GM13977 (cell line): ENCODE measurements around the gene FBXO31.
"Not testable (repeated sequence)": the region's sequence is repeated elsewhere in the genome, so short reads cannot be mapped to it uniquely, and the experiment has no call there.

Experiments
- DNase-seq: peaks from one replicate; pipeline ENCODE4 v3.0.0; 2012; ENCODE audit warnings: low spot score
- in situ Hi-C: fragments of 300-500 bp; cut with MboI; formaldehyde crosslinking; loops from one replicate; pipeline ENCODE4 v1.12.0; 2022; ENCODE audit warnings: low sequenced_read_pairs, low pct_unique_long_range_greater_than_20kb, mixed read lengths, inconsistent platforms; ENCODE audit not compliant: unreplicated experiment
- TF ChIP-seq, protein P1 (sequence below): IDR thresholded peaks from 2 replicates; pipeline ENCODE4 v1.5.1; 2012; ENCODE audit warnings: mild to moderate bottlenecking, control low read depth; ENCODE audit not compliant: insufficient read depth; ENCODE audit errors: extremely low read depth, missing control alignments

Gene FBXO31

DNA sequence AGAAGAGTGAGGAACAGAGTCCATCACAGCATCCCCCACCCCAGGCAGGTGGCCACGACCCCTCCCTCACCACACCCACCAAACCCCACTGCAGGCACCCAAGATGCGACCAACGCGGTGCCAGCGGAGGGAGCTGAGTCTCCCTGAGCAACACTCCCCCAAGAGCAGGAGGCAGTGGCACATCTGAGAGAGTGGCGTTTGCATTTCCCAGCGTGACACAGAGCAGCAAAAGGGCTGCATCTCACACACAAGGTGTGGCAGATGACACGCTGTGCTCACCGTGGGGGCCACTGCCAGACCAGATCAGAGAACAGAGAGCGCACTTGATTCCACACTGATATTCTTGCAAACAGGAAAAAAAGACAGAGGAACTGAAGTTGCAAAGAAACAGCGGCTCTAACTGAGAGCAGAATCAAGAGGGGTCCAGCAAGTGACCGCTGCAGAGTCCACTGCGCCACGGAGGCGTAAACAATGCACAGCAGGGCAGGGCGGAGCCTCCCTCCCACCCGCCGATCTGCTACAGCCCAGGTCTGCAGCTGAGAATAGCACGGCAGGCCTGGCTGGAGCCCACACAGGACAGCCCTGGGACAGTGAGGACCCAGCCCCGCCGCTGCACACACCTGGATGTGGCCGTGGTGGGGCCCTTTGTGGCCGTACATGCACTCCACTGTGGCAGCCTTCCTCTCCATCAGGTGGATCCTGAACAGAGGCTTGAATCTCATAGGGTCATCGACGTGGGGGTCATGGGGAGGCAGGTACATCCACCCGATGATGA, 40.4 kb downstream of the FBXO31 start:
- DNase-seq: no peak
- TF ChIP-seq, protein P1, sequence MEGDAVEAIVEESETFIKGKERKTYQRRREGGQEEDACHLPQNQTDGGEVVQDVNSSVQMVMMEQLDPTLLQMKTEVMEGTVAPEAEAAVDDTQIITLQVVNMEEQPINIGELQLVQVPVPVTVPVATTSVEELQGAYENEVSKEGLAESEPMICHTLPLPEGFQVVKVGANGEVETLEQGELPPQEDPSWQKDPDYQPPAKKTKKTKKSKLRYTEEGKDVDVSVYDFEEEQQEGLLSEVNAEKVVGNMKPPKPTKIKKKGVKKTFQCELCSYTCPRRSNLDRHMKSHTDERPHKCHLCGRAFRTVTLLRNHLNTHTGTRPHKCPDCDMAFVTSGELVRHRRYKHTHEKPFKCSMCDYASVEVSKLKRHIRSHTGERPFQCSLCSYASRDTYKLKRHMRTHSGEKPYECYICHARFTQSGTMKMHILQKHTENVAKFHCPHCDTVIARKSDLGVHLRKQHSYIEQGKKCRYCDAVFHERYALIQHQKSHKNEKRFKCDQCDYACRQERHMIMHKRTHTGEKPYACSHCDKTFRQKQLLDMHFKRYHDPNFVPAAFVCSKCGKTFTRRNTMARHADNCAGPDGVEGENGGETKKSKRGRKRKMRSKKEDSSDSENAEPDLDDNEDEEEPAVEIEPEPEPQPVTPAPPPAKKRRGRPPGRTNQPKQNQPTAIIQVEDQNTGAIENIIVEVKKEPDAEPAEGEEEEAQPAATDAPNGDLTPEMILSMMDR: no peak
- in situ Hi-C loops: no loop called here

DNA sequence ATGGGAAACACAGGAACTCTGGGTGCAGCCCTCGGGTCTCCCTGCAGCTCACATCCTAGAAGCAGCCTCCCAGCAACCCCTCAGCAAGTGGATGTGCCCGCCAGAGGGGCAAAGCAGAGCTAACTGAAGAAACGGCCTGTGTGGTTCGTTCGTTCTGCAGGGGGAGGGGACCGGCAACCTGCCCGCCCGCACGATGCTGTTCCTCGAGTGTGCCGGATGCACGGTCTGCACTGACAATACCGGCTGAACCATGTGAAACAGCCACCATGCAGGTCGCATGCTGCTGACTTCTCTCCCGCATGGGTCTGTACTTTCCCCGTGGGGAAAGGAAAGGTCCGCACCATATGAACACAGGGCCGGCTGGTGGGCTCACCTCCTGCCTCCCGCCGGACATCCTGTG, 41.1 kb downstream of the FBXO31 start:
- in situ Hi-C loops: no loop called here
- TF ChIP-seq, protein P1: no peak
- no peak for DNase-seq

DNA sequence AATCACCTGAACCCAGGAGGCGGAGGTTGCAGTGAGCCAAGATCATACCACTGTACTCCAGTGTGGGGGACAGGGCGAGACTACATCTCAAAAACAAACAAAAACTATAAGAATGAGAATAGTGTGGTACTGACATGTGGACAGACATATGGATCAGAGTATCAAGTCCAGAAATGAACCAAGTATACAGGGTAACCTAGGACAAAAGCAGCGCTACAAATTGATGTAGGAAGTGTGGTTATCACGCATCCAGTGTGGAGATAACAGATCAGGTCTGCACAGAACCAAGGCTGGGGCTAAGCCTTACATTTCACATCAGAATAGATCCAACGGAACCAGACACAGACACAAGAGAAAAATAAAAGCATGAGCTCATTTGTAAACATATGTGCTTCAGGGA, 43.4 kb downstream of the FBXO31 start:
- in situ Hi-C loops: no loop called here
- TF ChIP-seq, protein P1: no peak

DNA sequence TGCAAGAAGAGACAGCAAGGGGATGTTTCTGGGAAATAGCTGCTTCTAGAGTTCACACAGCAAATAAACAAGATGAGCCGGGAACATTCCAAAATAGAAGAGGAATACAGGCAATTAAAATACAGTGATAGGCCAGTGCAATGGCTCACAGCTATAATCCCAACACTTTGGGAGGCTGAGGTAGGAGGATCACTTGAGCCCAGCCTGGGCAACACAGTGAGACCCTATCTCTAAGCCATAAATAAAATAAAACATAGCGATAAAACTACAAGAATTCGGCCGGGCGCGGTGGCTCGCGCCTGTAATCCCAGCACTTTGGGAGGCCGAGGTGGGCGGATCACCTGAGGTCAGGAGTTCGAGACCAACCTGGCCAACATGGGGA, 43.9 kb downstream of the FBXO31 start:
- in situ Hi-C loops, DNase-seq: not testable (repeated sequence)

More for the DNA sequence above, 43.4 kb downstream of the FBXO31 start:
- DNase-seq: no peak

DNA sequence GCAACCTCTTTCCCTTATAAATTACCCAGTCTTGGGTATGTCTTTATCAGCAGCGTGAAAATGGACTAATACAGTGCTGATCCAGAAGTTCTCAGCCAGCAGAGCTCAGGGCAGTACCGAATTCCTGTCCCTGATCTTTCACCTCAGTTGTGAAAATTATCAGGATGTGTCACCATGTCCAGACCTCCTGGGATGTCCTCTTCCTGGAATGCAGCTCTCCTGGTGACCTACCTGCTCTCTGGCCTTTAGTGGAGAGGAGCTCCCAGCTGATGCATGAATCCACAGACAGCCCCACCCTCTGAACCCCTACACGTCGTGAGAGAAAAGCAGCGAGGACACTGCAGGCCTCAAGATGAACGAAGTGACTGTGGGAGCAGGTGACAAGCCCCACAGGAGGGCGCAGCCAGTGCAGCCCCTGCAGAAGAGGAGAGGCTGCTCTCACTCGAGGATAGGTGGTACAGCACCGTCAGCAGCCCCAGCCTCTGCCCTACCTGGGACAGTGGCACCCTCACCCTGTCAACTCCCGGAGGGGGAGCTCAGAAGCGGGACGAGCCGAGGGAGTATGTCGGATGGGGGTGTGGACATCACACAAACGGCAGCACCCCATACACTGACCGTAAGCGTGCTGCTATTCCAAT, 44.4 kb downstream of the FBXO31 start:
- TF ChIP-seq, protein P1: no peak
- no peak for DNase-seq
- in situ Hi-C loops: no loop called here

DNA sequence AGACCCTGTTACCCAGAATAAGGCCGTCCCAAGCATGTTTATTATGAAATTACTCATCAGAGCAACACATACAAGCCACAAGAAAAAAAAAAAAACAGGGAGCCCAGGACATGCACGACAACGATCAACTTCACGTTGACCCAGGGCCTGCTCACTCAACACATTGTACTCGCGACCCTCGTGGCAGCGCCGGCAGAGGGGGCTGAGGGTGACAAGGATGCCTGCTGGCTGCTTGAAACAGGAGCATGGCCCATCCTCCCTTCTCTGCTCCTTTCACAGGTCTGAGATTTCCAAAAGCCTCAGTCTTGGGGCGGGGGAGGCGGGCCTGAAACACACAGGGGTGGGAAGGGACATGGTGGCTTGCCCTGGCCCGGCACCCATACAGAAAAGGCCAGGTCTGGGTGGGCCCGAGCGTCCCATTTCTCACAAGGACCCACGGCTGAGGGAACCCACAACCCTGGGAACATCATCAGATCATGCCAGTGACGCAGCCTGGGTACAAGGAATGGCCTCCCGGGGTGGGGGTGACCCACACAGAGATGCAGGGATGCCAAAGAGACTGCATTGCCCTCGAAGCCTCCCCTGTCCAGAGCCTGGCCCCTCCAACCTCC, 45.3 kb downstream of the FBXO31 start:
- TF ChIP-seq, protein P1: no peak
- in situ Hi-C loops: no loop called here
- no peak for DNase-seq

DNA sequence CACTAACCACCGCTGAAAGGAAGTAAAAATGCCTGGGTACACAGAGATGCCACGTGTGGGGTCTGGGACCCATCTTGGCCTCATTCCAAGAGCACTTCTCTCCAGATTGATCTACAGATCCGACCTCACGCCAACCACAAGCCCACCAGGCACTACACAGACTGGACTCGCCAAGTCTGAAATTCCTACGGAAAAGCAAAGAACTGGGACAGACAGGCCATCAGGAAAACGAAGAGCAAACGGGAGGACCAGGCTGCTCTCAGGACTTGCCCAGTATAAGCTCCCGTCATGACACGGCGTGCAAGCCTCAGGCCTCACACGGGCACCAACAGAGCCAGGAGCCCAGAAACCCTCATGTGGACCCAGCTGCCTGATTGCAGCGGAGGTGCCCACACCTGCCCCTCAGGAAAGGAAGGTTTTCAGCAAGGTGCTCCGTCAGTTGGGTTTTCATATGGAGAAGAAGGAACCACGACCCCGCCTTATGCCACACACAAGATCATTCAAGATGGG, 46.3 kb downstream of the FBXO31 start:
- TF ChIP-seq, protein P1: no peak
- DNase-seq: no peak
- in situ Hi-C loops: no loop called here
